Measurements from ENCODE around the gene IFT172.

Gene IFT172

DNA sequence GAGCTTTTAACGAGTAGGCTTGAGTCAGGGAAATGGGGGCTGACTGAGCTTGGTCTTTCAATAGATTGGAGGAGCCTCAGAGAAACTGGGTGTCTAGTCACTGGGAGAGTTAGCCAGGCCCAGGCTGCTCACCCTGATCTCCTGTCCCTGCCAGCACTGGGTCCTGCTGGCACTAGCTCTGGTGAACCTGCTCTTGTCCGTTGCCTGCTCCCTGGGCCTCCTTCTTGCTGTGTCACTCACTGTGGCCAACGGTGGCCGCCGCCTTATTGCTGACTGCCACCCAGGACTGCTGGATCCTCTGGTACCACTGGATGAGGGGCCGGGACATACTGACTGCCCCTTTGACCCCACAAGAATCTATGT is 46.6 kb downstream of the IFT172 start:
- TF ChIP-seq, protein P1, sequence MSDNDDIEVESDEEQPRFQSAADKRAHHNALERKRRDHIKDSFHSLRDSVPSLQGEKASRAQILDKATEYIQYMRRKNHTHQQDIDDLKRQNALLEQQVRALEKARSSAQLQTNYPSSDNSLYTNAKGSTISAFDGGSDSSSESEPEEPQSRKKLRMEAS (IDR thresholded peaks at IDR 0.05; ENCODE audit: low read depth, low read length) = no peak
- TF ChIP-seq POLR2A (IDR thresholded peaks at IDR 0.05; ENCODE audit: extremely low read depth, insufficient read length) = no peak
- TF ChIP-seq, protein P2, sequence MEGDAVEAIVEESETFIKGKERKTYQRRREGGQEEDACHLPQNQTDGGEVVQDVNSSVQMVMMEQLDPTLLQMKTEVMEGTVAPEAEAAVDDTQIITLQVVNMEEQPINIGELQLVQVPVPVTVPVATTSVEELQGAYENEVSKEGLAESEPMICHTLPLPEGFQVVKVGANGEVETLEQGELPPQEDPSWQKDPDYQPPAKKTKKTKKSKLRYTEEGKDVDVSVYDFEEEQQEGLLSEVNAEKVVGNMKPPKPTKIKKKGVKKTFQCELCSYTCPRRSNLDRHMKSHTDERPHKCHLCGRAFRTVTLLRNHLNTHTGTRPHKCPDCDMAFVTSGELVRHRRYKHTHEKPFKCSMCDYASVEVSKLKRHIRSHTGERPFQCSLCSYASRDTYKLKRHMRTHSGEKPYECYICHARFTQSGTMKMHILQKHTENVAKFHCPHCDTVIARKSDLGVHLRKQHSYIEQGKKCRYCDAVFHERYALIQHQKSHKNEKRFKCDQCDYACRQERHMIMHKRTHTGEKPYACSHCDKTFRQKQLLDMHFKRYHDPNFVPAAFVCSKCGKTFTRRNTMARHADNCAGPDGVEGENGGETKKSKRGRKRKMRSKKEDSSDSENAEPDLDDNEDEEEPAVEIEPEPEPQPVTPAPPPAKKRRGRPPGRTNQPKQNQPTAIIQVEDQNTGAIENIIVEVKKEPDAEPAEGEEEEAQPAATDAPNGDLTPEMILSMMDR (IDR thresholded peaks at IDR 0.05; ENCODE audit: low read depth, low read length) = no peak
- TF ChIP-seq MYC (IDR thresholded peaks at IDR 0.05; ENCODE audit: low read depth, low read length) = no peak
- DNase-seq (ENCODE audit: low read depth) = no peak
- H3K4me3 ChIP-seq (ENCODE audit: low read depth, low read length) = no peak overlapping the region

DNA sequence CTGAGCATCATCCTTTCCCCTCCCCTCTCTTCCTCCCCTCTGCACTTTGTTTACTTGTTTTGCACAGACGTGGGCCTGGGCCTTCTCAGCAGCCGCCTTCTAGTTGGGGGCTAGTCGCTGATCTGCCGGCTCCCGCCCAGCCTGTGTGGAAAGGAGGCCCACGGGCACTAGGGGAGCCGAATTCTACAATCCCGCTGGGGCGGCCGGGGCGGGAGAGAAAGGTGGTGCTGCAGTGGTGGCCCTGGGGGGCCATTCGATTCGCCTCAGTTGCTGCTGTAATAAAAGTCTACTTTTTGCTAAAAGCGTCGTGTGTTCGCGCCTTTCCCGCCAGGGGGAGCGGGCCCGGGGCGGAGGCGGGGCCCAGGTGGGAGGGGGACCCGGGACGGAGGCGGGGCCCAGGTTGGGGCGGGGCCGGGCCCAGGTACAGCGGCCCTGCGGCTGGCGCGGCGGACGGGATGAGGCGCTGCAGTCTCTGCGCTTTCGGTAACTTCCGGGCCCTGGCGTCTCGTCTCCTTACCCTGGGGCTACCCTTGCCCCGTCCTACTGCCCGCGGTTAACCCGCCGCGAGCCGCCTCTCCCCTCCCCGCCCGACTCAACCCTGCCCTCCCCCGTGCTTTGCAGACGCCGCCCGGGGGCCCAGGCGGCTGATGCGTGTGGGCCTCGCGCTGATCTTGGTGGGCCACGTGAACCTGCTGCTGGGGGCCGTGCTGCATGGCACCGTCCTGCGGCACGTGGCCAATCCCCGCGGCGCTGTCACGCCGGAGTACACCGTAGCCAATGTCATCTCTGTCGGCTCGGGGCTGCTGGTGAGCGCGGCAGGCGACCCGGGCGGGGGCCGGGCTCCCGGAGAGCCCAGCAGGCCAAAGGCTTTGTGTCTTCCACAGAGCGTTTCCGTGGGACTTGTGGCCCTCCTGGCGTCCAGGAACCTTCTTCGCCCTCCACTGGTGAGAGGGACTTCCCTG is 47.3 kb downstream of the IFT172 start, which contains the start of gene KRTCAP3:
Gene KRTCAP3, plus strand, starts transcription at position 424 of the 962 bp plus-strand sequence. Its CDS starts 32 bp downstream, at position 456.
- no peak within 1 kb of the TSS for H3K4me3 ChIP-seq (ENCODE audit: low read depth, low read length)
- TF ChIP-seq, protein P1 (IDR thresholded peaks at IDR 0.05; ENCODE audit: low read depth, low read length) = no peak
- TF ChIP-seq POLR2A (IDR thresholded peaks at IDR 0.05; ENCODE audit: extremely low read depth, insufficient read length) (no peak), MYC (IDR thresholded peaks at IDR 0.05; ENCODE audit: low read depth, low read length) (no peak)
- TF ChIP-seq, protein P2 (IDR thresholded peaks at IDR 0.05; ENCODE audit: low read depth, low read length) = no peak
- no peak for DNase-seq (ENCODE audit: low read depth)

DNA sequence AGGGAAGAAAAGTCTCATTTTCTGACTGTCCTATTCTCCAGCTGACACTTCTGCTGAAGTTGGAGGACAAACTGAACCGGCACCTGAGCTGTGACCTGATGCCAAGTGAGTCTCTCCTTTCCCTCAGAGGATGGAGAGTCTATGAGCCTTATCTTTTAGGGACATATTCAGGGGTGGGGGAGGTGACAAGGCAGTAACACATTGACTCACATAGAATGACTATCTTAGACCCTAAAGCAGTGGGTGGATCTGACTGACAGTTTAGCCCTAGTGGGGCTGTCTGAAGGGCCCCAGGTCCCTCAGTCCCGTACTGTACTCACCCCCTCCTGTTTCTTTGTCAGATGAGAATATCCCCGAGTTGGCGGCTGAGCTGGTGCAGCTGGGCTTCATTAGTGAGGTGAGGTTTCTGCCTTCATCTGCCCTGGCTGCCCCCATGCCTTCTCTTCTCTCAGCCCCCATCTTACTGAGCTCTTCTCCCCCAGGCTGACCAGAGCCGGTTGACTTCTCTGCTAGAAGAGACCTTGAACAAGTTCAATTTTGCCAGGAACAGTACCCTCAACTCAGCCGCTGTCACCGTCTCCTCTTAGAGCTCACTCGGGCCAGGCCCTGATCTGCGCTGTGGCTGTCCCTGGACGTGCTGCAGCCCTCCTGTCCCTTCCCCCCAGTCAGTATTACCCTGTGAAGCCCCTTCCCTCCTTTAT is 48.2 kb downstream of the IFT172 start:
- TF ChIP-seq MYC (IDR thresholded peaks at IDR 0.05; ENCODE audit: low read depth, low read length) (no peak), POLR2A (IDR thresholded peaks at IDR 0.05; ENCODE audit: extremely low read depth, insufficient read length) (no peak)
- TF ChIP-seq, protein P2 (IDR thresholded peaks at IDR 0.05; ENCODE audit: low read depth, low read length) = no peak
- TF ChIP-seq, protein P1 (IDR thresholded peaks at IDR 0.05; ENCODE audit: low read depth, low read length) = no peak
- H3K4me3 ChIP-seq (ENCODE audit: low read depth, low read length) = no peak overlapping the region
- no peak for DNase-seq (ENCODE audit: low read depth)

DNA sequence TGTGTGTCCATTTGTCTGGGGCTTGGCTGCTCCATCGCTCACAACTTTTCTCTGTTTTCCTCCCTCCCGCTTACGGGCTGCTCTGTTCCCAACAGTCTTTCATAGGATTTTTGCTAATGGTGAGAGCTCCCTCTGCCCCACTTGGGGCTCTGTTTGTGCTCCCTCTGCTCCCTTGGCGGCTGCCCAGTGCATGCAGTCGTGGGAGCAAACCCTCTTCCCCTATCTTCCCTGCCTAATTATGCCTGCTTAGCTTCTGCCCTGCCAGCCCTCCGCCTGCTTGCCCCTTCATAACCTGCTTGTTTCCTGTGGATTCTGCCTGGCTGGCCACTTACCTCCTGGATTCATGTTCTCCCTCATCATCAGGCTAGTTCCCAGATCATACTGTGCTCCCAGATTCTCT is 53.9 kb downstream of the IFT172 start:
- TF ChIP-seq, protein P1 (IDR thresholded peaks at IDR 0.05; ENCODE audit: low read depth, low read length) = no peak
- TF ChIP-seq POLR2A (IDR thresholded peaks at IDR 0.05; ENCODE audit: extremely low read depth, insufficient read length) (no peak), MYC (IDR thresholded peaks at IDR 0.05; ENCODE audit: low read depth, low read length) (no peak)
- TF ChIP-seq, protein P2 (IDR thresholded peaks at IDR 0.05; ENCODE audit: low read depth, low read length) = no peak
- no peak overlapping the region for H3K4me3 ChIP-seq (ENCODE audit: low read depth, low read length)
- no peak for DNase-seq (ENCODE audit: low read depth)

DNA sequence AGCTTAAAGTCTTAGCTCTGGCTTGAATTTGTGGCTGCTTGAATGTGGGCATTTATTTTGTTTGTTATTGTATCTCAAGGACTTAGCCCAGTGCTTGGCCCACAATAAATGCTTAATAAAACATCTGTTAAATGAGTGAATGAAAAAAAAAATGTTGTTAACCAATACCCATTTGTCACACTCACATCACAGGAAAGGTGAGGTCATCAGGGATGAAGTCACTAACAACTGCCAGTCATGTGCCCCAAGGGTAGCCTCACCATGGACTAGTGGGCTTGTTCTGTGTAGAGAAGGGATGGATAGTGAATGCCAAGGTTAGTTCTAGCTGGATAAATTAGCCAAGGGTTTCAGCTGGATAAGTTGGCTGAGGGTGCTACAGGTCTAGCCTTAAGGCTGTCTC is 58.1 kb downstream of the IFT172 start:
- TF ChIP-seq POLR2A (IDR thresholded peaks at IDR 0.05; ENCODE audit: extremely low read depth, insufficient read length) (no peak), MYC (IDR thresholded peaks at IDR 0.05; ENCODE audit: low read depth, low read length) (no peak)
- TF ChIP-seq, protein P1 (IDR thresholded peaks at IDR 0.05; ENCODE audit: low read depth, low read length) = no peak
- TF ChIP-seq, protein P2 (IDR thresholded peaks at IDR 0.05; ENCODE audit: low read depth, low read length) = no peak
- DNase-seq (ENCODE audit: low read depth) = peak; percentile 33
- no peak overlapping the region for H3K4me3 ChIP-seq (ENCODE audit: low read depth, low read length)
